T-helper 1 cell treated with Interleukin-12 subunit alpha and Interleukin-12 subunit beta and Interleukin-4 antibody, amounts not matched to agents 30 μg/mL and 1 μg/mL, for 36 hours (primary cell): ENCODE results near the gene CHAT.

Source experiments
- H3K27ac Mint-ChIP-seq: one replicate; pipeline ENCODE4 v1.8.0; 2021; ENCODE audit warnings: mild to moderate bottlenecking, mixed read lengths
- H3K27me3 Mint-ChIP-seq: one replicate; pipeline ENCODE4 v1.8.0; 2021; ENCODE audit warnings: low read depth, mixed read lengths
- H3K36me3 Mint-ChIP-seq: one replicate; pipeline ENCODE4 v1.8.0; 2021; ENCODE audit warnings: low read depth, mixed read lengths
- H3K4me1 Mint-ChIP-seq: one replicate; pipeline ENCODE4 v1.8.0; 2021; ENCODE audit warnings: low read depth, mixed read lengths
- H3K4me3 Mint-ChIP-seq: one replicate; pipeline ENCODE4 v1.8.0; 2021; ENCODE audit warnings: mild to moderate bottlenecking, moderate library complexity, mixed read lengths
- H3K9me3 Mint-ChIP-seq: one replicate; pipeline ENCODE4 v1.8.0; 2021; ENCODE audit warnings: mixed read lengths

Gene CHAT

DNA sequence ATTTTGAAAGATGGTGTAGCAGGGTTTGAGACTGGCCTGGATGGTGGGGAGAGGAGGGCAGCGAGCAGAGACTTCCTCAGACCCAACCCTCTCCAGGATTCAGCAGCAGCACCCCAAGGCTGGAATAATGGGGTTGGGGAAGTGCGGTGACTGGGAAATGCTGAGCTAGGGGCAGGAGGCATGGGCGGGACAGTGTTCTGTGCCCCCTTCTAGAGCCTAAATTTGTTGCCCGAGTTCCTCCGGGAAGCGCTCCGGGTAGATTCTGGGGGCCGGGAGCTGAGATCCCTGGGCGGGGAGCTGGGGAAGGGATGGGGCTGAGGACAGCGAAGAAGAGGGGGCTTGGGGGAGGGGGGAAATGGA is at the start of gene CHAT:
CHAT (plus strand) TSS at position 156 of the 360 bp plus-strand sequence; CDS start at position 309, 153 bp downstream.
- Mint-ChIP-seq H3K27ac (no peak within 1 kb of the TSS), H3K9me3 (peaks cover 4% of the 10 kb centered on the region), H3K27me3 (peaks cover 70% of the 10 kb centered on the region), H3K4me1 (no peaks in the 10 kb centered on the region), H3K4me3 (no peak within 1 kb of the TSS), H3K36me3 (peaks cover 3% of the 10 kb centered on the region)

DNA sequence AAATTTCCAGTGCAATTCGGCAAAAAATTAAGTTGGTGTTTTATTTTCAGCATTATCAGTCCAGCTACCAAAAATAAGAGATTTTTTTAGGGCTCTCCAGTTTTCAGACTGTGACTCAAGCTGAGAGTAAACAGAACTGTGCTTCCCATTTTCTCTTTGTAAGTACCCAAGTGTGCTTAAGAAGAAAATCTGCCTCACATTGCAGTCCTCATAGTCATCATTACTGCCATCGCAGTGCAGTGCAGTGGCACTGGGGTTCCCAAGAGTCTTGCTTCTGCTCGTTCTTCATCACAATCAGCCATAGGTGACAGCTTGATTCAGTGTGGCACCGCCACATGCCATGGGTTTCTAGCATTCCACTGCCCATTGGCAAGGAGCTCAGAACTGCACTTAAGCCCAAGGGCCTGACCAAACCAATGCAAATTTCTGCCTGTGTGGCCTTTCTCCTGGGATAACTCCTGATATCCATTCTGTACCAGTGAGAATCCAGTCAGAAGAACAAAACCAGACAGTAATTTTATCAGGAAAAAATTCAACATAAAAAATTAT is 49.3 kb upstream of the CHAT start:
- peaks cover 3% of the 10 kb centered on the region for H3K4me1 Mint-ChIP-seq
- no peak overlapping the region for H3K4me3 Mint-ChIP-seq
- no peaks in the 10 kb centered on the region for H3K9me3 Mint-ChIP-seq
- peaks cover 15% of the 10 kb centered on the region for H3K27me3 Mint-ChIP-seq
- H3K36me3 Mint-ChIP-seq = no peaks in the 10 kb centered on the region
- H3K27ac Mint-ChIP-seq = no peak overlapping the region

- H3K36me3 Mint-ChIP-seq = no peaks in the 10 kb centered on the region
- peaks cover 12% of the 10 kb centered on the region for H3K27me3 Mint-ChIP-seq
- no peaks in the 10 kb centered on the region for H3K9me3 Mint-ChIP-seq
- H3K4me3 Mint-ChIP-seq = no peak overlapping the region
- peaks cover 3% of the 10 kb centered on the region for H3K4me1 Mint-ChIP-seq
- no peak overlapping the region for H3K27ac Mint-ChIP-seq
Measured at GRCh38 chr10:49567810-49568209, 46.0 kb upstream of the CHAT start.

DNA sequence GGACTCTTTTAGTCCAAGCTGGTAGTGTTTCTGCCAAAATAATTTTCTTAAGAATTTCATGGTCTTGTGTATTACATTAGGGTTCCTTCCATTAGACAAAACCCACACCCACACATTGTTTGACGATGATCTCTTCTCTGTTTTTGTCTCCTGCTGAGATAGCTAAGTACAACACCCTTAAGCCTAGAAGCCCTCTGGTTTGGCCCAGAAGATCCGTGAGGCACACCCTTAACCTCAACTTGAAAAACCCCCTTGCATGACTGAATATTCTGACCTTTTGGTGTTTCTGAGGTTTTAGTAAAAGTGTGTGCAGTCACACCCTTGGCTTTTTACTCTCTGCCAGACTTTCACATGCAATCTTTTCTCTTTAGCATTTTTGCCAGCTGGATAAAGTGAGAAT is 45.6 kb upstream of the CHAT start:
- Mint-ChIP-seq H3K27me3 (peaks cover 12% of the 10 kb centered on the region), H3K27ac (no peak overlapping the region), H3K9me3 (no peaks in the 10 kb centered on the region), H3K4me3 (no peak overlapping the region), H3K4me1 (peaks cover 3% of the 10 kb centered on the region), H3K36me3 (no peaks in the 10 kb centered on the region)

DNA sequence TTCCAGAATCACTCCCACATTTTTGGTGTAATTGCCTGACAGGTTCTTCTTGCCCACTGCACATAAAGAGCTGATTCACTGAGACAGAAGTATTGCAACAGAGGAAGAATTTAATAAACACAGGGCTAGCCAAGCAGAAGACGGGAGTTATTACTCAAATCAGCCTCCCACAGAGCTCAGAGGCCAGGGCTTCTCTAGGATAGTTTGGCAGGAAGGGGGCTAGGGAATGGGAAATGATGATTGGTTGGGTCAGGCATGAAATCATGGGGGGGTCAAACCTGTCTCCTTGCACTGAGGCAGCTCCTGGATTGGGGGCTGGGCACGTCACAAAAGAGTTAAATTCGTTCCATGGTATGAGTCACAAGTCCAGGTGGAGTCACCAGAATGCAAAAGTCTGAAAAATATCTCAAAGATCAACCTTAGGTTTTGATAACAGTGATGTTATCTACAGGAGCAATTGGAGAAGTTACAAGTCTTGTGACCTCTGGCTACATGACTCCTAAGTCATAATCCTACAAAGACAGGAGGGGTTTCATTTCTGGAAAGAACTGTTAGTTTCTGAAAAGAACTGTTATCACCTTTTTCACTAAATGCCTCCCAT is 44.7 kb upstream of the CHAT start:
- Mint-ChIP-seq H3K9me3 (no peaks in the 10 kb centered on the region), H3K4me3 (no peak overlapping the region), H3K27ac (no peak overlapping the region), H3K36me3 (no peaks in the 10 kb centered on the region), H3K4me1 (peaks cover 3% of the 10 kb centered on the region), H3K27me3 (peaks cover 12% of the 10 kb centered on the region)

DNA sequence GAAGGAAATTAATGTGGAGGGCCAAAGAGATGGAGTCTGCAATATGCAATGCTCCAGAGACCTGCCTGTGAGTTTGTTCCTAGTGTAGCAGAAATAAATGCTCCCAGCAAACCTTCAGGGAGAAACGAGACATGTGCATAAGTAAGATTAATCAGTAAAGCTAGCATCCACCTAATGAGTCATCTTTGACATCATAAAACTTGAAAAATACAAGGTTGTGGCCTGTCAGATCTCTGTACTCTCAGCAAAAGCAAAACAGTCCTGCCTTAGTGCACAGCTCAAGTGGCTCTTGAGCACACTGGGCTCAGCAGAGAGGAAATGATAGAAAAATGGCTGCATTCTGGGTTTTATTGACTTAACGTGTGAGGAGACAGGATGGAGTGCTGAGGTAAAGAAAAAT is 42.4 kb upstream of the CHAT start:
- Mint-ChIP-seq H3K4me3 (no peak overlapping the region), H3K4me1 (peaks cover 3% of the 10 kb centered on the region), H3K9me3 (no peaks in the 10 kb centered on the region), H3K36me3 (no peaks in the 10 kb centered on the region), H3K27me3 (peaks cover 8% of the 10 kb centered on the region), H3K27ac (no peak overlapping the region)

DNA sequence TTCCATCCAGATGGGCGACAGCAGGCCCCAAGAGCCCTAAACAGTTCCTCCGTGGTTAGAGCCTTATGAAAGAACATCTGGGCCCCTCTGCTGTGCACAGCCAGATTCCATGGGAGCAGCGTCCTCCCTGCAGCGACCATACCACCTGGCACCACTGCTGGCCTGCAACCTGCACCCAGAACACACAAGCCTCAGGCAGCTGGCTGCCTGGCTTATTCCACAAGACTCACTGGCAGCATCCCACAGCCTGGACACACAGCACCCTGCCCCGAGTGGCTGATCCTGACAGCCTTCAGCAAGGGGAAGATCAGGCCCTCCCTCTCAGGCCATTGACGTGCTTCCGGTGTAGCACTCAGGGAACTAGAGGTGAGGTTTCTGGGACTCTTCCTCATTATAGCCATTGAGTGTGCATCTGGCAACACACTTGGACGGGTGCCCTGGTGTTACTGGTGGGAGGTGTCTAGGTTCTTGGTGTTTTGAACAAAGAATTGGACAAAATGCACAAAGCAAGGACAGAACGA is 41.2 kb upstream of the CHAT start:
- Mint-ChIP-seq H3K4me3 (no peak overlapping the region), H3K27ac (no peak overlapping the region), H3K27me3 (peaks cover 8% of the 10 kb centered on the region), H3K9me3 (no peaks in the 10 kb centered on the region), H3K36me3 (no peaks in the 10 kb centered on the region), H3K4me1 (peaks cover 3% of the 10 kb centered on the region)

- Mint-ChIP-seq H3K27me3 (peaks cover 4% of the 10 kb centered on the region), H3K36me3 (no peaks in the 10 kb centered on the region), H3K4me1 (no peaks in the 10 kb centered on the region), H3K9me3 (no peaks in the 10 kb centered on the region), H3K4me3 (no peak overlapping the region), H3K27ac (no peak overlapping the region)
Measured at GRCh38 chr10:49575489-49576072, 38.3 kb upstream of the CHAT start.

- no peak overlapping the region for H3K4me3 Mint-ChIP-seq
- H3K9me3 Mint-ChIP-seq = no peaks in the 10 kb centered on the region
- H3K4me1 Mint-ChIP-seq = peaks cover 4% of the 10 kb centered on the region
- H3K36me3 Mint-ChIP-seq = no peaks in the 10 kb centered on the region
- no peak overlapping the region for H3K27ac Mint-ChIP-seq
- peaks cover 9% of the 10 kb centered on the region for H3K27me3 Mint-ChIP-seq
Measured at GRCh38 chr10:49577182-49577925, 36.5 kb upstream of the CHAT start.

DNA sequence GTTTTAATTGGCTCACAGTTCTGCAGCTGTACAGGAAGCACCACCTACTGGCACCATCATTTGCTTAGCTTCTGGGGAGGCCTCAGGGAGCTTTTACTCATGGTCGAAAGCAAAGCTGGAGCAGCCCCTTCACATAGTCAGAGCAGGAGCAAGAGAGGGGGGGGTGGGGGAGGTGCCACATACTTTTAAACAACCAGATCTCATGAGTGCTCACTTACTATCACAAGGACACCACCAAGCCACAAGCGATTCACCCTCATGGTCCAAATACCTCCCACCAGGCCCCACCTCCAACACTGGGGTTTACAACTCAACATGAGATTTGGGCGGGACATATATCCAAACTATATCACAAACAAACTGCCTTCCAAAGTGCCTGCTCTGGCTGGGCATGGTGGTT is 35.4 kb upstream of the CHAT start:
- H3K4me3 Mint-ChIP-seq = no peak overlapping the region
- peaks cover 19% of the 10 kb centered on the region for H3K27me3 Mint-ChIP-seq
- H3K36me3 Mint-ChIP-seq = no peaks in the 10 kb centered on the region
- no peaks in the 10 kb centered on the region for H3K9me3 Mint-ChIP-seq
- H3K4me1 Mint-ChIP-seq = peaks cover 4% of the 10 kb centered on the region
- no peak overlapping the region for H3K27ac Mint-ChIP-seq

- no peaks in the 10 kb centered on the region for H3K9me3 Mint-ChIP-seq
- no peak overlapping the region for H3K4me3 Mint-ChIP-seq
- H3K4me1 Mint-ChIP-seq = peaks cover 4% of the 10 kb centered on the region
- peaks cover 30% of the 10 kb centered on the region for H3K27me3 Mint-ChIP-seq
- no peaks in the 10 kb centered on the region for H3K36me3 Mint-ChIP-seq
- H3K27ac Mint-ChIP-seq = no peak overlapping the region
Measured at GRCh38 chr10:49579621-49580020, 34.2 kb upstream of the CHAT start.

DNA sequence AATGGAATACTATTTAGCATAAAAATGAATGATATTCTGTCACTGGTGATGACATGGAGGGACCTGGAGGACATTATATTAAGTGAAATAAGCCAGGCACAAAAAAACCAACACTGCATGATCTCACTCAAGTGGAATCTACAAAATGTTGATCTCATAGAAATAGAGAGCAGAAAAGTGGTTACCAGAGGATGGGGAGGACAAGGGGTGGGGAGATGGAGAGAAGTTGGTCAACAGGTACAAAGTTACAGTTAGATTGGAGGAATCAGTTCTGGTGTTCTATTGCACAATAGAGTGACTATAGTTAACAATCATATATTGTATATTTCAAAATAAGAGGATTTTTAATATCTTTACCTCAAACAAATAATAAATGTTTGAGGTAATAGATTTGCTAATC is 28.4 kb upstream of the CHAT start:
- Mint-ChIP-seq H3K4me1 (peaks cover 4% of the 10 kb centered on the region), H3K9me3 (no peaks in the 10 kb centered on the region), H3K27ac (no peak overlapping the region), H3K27me3 (peaks cover 36% of the 10 kb centered on the region), H3K36me3 (no peaks in the 10 kb centered on the region), H3K4me3 (no peak overlapping the region)

GRCh38 chr10:49587981-49588380 is 25.9 kb upstream of the CHAT start:
- Mint-ChIP-seq H3K36me3 (no peaks in the 10 kb centered on the region), H3K4me3 (no peak overlapping the region), H3K27me3 (peaks cover 27% of the 10 kb centered on the region), H3K9me3 (no peaks in the 10 kb centered on the region), H3K27ac (no peak overlapping the region), H3K4me1 (no peaks in the 10 kb centered on the region)

GRCh38 chr10:49592726-49593563 is 20.9 kb upstream of the CHAT start:
- H3K4me1 Mint-ChIP-seq = peaks cover 3% of the 10 kb centered on the region
- no peak overlapping the region for H3K4me3 Mint-ChIP-seq
- H3K27ac Mint-ChIP-seq = no peak overlapping the region
- no peaks in the 10 kb centered on the region for H3K36me3 Mint-ChIP-seq
- peaks cover 11% of the 10 kb centered on the region for H3K27me3 Mint-ChIP-seq
- no peaks in the 10 kb centered on the region for H3K9me3 Mint-ChIP-seq
